Type B pancreatic cell (in vitro differentiated cells): ENCODE results near the gene DCTN2. TPM values are rescaled to one million over a fixed set of nuclear protein-coding genes. Genes with fewer than 3 reads are reported as not detected.
A peak's percentile ranks its signal among the peaks of the same experiment; 100 is the strongest.

Source experiments
- DNase-seq: peaks from one replicate; pipeline ENCODE4 v3.0.0; 2021; ENCODE audit warnings: mixed read lengths; ENCODE audit not compliant: unreplicated experiment; ENCODE audit errors: extremely low spot score
- H3K27ac Mint-ChIP-seq: 2 replicates; pipeline ENCODE4 v1.8.0; 2021; ENCODE audit warnings: mild to moderate bottlenecking, mixed read lengths
- H3K27me3 Mint-ChIP-seq: 2 replicates; pipeline ENCODE4 v1.8.0; 2021; ENCODE audit warnings: mixed read lengths
- H3K36me3 Mint-ChIP-seq: 2 replicates; pipeline ENCODE4 v1.8.0; 2021; ENCODE audit warnings: mixed read lengths
- H3K4me1 Mint-ChIP-seq: one replicate; pipeline ENCODE4 v1.8.0; 2021; ENCODE audit warnings: mixed read lengths; ENCODE audit not compliant: unreplicated experiment
- H3K4me3 Mint-ChIP-seq: 2 replicates; pipeline ENCODE4 v1.8.0; 2021; ENCODE audit warnings: mild to moderate bottlenecking, mixed read lengths
- H3K9me3 Mint-ChIP-seq: 2 replicates; pipeline ENCODE4 v1.8.0; 2021; ENCODE audit warnings: mixed read lengths
- total RNA-seq: library from RNA; stranded (reverse); gene quantifications from 2 replicates; pipeline ENCODE4 v1.2.1, GENCODE V29; 2021; ENCODE audit warnings: low replicate concordance
- TF ChIP-seq, protein P1 (sequence below): fragments of 200-600 bp; sonication (generic); conservative IDR thresholded peaks from 2 replicates; pipeline ENCODE4 v1.5.0; 2021; ENCODE audit warnings: antibody characterized with exemption, mild to moderate bottlenecking

DCTN2 gene
- total RNA-seq, 1 donor from 2014 or later: 126 TPM

DNA sequence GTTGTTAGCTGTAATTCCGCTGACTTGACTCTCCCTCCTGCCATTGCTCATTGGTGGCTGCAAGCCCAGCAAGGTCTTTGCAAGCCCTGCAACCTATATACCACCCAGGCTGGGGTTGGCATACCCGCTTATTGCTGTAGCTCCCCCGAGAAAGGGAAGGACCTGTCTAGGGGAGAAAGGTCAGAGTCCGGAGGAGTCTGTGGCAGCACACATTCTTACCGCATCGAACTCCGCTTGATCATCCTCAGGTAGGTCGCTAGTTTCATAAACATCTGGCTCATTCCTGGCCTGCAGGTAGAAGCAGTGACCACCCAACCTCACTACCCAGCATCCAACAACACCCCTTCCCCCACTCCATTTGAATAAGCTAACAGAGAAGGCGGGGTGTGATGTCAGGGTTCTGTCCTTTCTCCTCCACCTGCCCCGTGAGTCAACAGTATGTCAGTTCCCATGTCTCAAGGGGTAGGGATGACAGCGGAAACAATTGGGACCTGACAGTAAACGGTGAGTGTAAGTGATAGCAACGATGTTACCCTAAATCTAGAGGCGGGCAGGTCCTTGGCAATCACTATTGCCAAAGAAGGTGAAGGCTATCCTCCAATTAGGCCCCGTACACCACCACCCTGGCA is 1.1 kb downstream of the DCTN2 start:
- TF ChIP-seq, protein P1, sequence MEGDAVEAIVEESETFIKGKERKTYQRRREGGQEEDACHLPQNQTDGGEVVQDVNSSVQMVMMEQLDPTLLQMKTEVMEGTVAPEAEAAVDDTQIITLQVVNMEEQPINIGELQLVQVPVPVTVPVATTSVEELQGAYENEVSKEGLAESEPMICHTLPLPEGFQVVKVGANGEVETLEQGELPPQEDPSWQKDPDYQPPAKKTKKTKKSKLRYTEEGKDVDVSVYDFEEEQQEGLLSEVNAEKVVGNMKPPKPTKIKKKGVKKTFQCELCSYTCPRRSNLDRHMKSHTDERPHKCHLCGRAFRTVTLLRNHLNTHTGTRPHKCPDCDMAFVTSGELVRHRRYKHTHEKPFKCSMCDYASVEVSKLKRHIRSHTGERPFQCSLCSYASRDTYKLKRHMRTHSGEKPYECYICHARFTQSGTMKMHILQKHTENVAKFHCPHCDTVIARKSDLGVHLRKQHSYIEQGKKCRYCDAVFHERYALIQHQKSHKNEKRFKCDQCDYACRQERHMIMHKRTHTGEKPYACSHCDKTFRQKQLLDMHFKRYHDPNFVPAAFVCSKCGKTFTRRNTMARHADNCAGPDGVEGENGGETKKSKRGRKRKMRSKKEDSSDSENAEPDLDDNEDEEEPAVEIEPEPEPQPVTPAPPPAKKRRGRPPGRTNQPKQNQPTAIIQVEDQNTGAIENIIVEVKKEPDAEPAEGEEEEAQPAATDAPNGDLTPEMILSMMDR: no peak
- Mint-ChIP-seq H3K36me3 (no peaks in the 10 kb centered on the region), H3K4me1 (peaks cover 16% of the 10 kb centered on the region), H3K27ac (peak overlapping the region; percentile 93), H3K4me3 (peak overlapping the region; percentile 97), H3K27me3 (peaks cover 36% of the 10 kb centered on the region), H3K9me3 (no peaks in the 10 kb centered on the region)
- DNase-seq: no peak

DNA sequence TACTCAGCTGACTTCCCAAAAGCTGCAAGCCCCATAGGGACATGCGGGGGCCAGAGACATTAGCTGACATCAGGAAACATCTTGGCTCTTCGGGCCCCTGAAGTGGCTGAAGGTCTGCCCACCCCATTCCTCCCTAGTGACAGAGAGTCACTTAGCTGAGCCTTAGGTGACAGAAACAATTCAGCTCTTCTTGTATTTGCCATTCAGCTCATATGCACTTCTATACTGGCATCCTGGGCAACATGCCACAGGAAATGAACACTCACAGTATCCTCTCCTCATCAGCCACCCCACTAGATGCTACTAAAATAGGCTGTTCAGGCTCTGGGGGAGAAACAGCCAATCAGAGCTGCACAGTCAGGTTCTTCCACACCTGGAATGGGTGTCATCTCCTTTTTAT is 3.4 kb downstream of the DCTN2 start:
- DNase-seq: no peak
- H3K27ac Mint-ChIP-seq: no peak overlapping the region
- H3K36me3 Mint-ChIP-seq: peaks cover 6% of the 10 kb centered on the region
- TF ChIP-seq, protein P1: no peak
- peak overlapping the region; percentile 18 for H3K4me3 Mint-ChIP-seq
- peaks cover 16% of the 10 kb centered on the region for H3K27me3 Mint-ChIP-seq
- peaks cover 16% of the 10 kb centered on the region for H3K4me1 Mint-ChIP-seq
- no peaks in the 10 kb centered on the region for H3K9me3 Mint-ChIP-seq

DNA sequence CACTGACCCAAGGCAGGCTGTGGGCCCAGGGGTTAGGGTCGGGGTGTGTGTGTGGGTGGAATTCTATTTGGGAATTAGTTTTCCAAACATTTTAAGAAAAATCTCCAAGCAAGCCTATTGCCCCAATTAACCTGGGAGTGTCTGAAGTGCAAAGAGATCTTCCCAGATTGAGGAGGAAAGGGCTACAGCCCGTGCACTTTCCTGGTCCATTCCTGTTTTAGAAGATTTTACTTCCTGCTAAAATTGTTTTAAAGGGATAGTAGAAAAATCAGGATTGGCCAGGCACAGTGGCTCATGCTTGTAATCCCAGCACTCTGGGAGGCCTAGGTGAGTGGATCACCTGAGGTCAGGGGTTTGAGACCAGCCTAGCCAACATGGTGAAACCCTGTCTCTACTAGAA is 5.3 kb downstream of the DCTN2 start:
- Mint-ChIP-seq H3K4me1 (peaks cover 11% of the 10 kb centered on the region), H3K27me3 (no peaks in the 10 kb centered on the region), H3K36me3 (peaks cover 17% of the 10 kb centered on the region), H3K27ac (no peak overlapping the region), H3K9me3 (no peaks in the 10 kb centered on the region), H3K4me3 (no peak overlapping the region)
- DNase-seq: no peak
- TF ChIP-seq, protein P1: no peak

DNA sequence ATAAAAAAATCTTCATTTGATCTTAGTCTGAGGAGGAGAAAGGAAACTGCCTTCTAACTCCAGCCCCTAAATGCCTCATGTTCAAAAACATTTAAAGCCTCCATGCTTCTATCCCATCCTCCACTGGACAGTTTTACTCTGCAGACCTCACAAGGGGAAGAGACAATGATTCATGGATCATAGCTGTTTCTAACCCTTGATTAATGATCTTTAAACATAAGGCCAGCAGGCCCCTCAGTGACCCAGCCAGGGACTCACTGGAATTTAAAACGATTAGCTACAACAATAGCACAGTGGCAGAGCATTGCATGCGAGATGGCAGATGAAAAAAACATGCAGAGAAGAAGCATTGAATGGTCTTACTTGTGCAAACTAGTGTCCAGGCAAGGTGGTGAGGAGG is 6.0 kb downstream of the DCTN2 start:
- Mint-ChIP-seq H3K27ac (no peak overlapping the region), H3K4me3 (peak overlapping the region; percentile 28), H3K9me3 (no peaks in the 10 kb centered on the region), H3K36me3 (peaks cover 17% of the 10 kb centered on the region), H3K4me1 (peaks cover 9% of the 10 kb centered on the region), H3K27me3 (no peaks in the 10 kb centered on the region)
- DNase-seq: no peak
- TF ChIP-seq, protein P1: no peak

DNA sequence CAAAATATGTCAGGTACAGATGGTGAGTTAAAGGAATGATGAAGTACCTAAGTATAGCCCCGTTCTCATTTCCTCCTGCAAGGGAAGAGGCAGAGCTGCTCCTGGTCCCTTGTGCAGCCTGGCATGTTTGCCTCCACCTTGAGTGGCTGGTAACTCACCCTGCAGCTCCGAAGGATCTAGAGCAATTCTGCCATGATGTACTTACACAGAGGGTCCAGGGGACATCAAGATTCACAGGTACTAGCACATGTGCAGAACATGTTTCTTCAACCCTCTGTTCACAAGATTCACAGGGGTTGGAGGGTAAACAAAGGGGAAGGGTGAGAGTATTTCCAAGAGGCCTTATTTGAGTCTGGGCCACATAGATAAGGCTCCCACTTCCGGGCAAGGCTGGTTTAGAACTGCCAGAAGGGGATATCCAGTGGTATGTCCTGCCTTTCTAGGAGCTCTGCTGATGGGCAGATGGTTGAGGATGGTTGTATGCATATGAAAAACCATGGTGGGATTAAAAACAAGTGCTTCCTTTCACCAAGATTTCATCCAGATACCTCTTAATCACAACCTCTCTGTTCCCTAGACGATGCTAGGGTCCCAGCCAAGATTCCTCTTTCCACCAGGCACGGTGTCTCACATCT is 7.7 kb downstream of the DCTN2 start:
- TF ChIP-seq, protein P1: no peak
- DNase-seq: no peak
- H3K4me3 Mint-ChIP-seq: no peak overlapping the region
- peaks cover 6% of the 10 kb centered on the region for H3K4me1 Mint-ChIP-seq
- peaks cover 28% of the 10 kb centered on the region for H3K36me3 Mint-ChIP-seq
- H3K27ac Mint-ChIP-seq: no peak overlapping the region
- H3K27me3 Mint-ChIP-seq: no peaks in the 10 kb centered on the region
- H3K9me3 Mint-ChIP-seq: no peaks in the 10 kb centered on the region
